DMS153 treated with DMSO at 0.1 percent for 48 hours (cell line): ENCODE results near the gene KCNF1.
A peak's percentile ranks its signal among the peaks of the same experiment; 100 is the strongest.

Experiments used
- DNase-seq: peaks from one replicate; lab custom pipeline; 2025; ENCODE audit not compliant: unreplicated experiment; lab: John Stamatoyannopoulos, UW

Gene KCNF1

DNA sequence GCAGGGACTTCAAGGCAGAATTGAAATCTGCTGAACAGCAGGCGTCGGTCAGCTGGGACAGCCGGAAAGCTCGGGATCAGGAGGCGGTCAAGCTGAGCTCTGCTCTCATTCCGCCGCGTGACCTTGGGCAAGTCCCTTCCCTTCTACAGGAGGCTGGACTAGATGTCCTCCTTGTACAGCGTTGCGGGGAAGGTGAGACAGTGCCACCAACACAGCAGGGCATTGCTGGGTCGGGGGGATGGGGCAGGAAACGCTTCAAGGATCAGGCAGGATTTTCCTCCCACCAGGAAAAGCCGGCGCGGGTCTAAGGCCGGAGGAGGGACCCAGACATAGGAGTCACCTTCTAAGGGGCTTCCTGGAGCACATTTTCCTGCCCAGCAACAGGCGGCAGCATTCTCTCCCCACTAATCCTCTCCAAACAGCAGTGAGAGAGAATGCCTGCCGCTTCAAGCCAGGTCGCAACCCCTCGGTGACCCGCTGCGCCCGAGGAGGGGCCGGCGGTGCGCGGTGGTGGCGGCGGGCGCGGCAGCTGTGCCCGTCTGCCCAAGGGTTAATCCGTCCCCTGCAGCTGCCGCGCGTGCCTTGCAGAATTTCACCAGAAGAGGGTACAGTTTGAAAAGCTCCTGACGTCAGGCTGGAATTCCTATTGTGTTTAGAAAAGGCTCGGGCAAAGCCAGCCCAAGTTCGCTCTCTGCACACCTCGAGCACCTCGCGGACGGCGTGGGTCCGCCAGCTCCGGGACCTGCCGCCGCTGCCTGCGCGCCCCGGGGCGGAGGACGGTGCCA lies at the start of gene KCNF1:
Gene KCNF1, plus strand, starts transcription at position 644 of the 785 bp plus-strand sequence. CDS start 493 bp downstream, outside the sequence.
- DNase-seq = peak; percentile 51

DNA sequence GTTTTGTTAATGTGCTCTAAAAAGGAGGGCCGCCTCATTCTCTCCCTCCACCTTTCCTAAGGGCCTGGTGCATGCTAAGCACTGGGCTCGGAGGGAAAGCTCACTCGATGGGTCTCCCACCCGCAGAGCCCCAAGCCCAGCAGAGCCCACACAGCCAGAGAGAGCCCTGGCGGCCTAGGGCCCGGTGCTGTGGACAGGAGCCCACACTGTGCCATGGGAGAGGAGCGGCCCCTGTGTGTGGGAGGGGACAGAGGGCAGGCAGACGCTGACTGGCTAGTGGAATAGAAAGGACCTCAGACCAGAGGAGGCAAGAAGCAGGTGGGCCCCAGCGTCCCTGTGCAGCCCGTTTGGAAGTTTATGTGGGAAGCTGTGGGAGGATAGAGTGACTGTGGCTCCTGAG lies 49.4 kb upstream of the KCNF1 start:
- DNase-seq = no peak

DNA sequence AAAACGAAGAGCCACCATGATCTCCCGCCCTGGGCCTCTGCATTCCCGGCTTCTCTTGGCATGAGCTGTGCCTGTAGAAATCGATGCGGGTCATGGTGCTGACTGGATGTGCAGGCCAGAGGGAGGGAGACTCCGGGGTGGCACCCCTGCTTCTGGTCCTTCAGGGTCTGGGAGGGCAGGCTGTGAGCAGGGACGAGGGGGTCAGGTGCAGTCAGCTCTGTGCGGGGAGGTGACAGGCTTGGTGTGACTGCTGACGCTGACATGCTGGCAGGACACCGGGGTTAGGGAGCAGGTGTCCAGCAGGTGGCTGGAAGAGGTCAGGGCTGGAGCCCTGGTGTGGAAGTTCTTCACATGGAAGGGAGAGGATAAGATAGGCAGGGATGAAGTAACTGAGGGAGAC lies 48.7 kb upstream of the KCNF1 start:
- no peak for DNase-seq

DNA sequence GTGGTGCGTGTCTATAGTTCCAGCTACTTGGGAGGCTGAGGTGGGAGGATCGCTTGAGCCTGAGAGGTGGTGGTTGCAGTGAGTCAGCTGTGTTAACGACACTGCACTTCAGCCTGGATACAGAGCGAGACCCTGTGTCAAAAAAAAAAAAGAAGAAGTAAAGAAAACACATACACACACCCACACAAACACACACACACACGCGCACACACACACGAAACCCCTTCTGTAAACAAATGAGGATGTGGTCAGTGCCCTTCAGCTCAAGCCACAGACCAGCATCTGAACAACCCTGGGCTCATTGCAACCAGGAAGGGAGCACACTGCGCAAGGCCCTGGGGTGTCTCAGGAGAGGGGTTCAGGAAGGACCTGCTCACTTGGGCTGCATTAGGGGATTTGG lies 47.9 kb upstream of the KCNF1 start:
- no peak for DNase-seq

DNA sequence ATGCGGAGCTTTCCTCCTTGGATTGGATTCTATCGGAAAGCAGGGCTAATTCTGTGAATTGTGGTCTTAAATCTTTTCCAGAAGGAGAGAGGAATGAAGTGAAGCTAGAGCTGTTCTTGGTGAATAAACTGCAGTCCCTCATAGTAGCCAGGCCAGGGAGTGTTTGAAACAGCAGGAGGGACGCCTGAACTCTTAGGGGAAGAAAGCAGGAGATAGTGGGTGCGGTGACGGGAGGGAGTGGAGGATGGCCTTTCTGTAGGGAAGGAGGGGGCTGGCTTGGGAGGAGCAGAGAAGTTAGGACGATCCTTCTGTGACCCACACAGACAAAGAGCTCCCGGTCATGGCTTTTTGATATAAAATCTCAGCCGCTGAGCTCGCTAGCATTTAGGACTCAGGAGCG lies 47.5 kb upstream of the KCNF1 start:
- no peak for DNase-seq

DNA sequence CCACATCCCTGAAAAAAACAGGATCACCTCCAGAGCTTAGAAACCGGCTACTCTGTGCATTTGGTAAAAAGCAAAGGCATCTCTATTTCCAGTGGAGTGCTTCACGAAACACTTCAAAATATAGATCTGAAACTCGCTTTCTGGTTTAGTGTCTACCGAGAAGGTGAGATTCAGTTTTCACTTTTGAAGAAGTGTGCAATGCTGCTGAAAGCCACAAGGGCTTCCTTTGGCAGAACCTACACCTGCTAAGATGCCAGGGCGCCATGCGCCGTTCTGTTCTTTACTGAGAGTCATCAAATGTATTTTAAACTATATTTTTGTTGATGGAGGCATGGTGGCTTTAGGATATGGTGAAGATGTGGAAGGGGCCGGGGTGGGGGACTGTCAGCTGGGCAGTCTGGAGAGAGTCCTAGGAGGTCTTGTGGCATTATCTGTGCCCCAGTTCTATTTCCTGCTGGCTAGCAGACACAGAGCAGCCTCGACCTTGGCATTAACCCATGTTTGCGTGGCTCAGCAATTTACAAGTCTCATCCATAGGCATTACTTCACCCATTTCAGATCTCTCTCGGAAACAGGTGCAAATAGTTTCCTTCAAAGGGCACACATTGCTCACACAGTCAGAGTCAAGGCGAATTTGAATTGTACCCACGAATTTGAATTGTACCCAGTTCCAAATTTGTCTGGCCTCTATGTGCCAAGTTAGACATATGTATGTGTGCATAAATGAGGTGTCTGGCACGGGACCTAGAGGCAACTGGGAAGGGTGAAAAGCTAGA lies 46.7 kb upstream of the KCNF1 start:
- no peak for DNase-seq

DNA sequence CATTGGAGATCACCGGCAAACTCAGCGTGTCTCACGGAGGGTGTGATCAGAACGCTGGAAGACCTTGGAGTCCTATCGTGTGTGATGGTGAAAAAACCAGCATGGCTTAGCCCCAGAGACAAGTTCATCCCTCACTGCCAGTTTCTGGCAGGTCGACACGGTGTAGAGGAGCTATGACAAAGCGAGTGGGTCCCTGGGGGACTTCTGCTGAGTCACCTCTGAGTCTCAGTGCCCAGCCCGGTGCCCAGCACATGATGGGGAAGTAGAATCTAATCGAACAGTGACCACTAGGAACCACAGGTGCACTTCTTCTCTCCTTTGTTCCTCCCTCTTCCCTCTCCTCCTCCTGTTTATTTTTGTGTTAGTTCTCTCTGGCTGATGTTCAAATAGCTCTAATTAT lies 45.9 kb upstream of the KCNF1 start:
- DNase-seq = no peak

DNA sequence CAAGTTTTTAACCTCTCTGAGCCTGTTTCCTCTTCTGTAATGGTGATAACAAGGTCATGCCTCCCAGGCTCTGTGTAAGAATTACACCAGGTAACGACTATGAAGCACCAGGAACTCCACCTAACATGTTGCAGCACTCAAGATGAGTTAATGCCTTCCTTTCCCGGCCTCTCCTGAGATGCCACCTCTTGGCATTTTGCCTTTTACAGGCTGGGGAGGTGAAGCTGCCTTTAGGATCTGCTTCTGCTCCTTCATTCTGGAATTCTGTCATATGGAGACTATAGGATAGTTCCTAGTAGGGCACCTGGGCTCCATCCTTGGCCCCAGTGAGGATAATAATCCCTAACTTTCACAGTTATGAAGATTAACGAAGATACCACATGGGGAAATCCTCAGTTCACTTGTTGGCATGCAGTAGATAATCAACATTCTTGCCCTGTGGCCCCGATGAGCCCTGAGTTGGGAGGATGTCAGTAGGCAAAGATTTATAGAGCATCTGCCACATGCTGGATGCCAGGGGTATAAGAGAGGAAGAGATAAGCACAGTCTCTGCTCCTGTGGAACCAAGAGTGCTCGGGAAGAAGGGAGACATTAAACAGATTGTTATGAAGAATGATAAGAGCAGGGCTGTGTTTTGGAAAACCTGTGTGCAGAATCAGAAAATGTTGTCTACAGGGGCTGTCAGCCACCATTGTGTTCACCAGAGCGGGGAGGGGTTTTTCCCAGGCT lies 43.9 kb upstream of the KCNF1 start:
- DNase-seq = no peak

- DNase-seq = no peak
These were observed 43.0 kb upstream of the KCNF1 start for GRCh38 chr2:10868465-10869314.

DNA sequence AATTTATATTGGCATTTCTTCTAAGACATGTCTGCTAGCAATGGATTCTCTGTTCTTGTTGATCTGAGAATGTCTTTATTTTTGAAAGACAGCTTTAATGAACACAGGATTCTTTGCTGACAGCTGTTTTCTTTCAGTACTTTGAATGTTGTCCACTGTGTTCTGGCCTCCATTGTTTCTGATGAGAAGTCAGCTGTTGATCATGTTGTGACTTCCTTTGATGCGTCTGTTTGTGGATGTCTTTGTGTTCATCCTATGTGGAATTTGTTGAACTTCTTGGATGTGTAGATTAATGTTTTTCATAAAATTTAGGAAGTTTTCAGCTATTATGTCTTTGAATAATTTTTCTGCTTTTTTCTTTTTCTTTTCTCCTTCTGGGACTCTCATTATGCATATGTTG lies 39.8 kb upstream of the KCNF1 start:
- no peak for DNase-seq

DNA sequence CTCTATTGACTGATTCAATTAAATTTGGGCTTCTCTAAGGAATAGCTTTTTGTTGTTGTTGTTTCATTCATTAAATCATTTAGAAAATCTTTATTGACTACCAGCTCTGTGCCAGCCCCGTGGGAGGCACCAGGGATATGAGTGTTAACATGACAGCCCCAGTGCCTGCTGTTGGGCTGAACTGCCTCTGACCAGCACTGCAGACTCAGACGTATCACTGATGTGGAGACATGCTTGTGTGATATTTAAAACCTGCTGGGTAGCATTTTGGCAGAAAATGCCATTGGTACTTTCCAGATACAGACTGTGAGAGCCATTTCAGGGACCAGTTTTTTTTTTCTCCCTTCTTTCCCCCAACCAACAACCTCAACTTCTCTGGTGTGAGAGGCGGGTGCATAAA lies 38.6 kb upstream of the KCNF1 start:
- no peak for DNase-seq

GRCh38 chr2:10873790-10874437 lies 37.8 kb upstream of the KCNF1 start:
- no peak for DNase-seq

- DNase-seq = no peak
These were observed 36.6 kb upstream of the KCNF1 start for GRCh38 chr2:10875126-10875525.

DNA sequence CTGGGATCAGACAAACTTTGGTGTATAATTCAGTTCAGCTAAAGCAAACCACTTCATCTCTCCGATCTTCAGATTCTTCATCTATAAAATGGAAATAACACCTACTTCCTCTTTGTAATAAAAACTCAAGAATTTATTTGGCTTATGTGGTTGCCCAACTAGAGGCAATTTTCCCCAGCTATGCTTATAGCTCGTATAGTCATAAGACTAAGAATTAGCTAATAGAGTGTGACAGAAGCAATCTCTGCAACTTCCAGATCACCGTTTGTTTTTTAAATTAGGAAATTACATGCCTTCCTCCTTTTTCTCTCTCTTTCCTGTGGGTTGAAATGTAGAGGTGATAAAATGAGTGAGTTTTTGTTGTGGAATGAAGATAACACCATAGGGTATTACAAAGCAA lies 35.3 kb upstream of the KCNF1 start:
- no peak for DNase-seq

- DNase-seq = no peak
These were observed 34.8 kb upstream of the KCNF1 start for GRCh38 chr2:10876963-10877362.

DNA sequence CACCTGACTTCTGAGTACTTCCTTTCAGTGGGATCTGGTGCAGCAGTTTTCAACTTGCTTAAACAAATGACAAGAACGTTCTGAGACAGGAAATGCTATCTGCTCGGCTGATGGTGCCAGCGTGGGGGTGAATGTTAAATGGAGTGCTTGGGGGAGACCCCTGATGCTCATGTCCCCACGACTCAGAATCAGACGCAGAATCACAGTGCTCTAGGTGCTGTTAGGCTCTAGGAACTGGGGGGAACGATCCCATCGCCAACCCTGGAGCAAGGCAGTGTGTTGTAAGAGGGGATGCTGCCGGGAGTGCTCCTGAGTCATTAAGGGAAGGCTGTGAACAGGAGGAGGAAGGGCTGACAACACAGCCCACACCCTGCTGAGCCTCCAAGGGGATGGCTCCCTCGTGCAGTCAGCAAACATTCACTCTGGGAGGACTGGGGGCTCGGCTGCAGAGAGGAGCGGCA lies 34.1 kb upstream of the KCNF1 start:
- no peak for DNase-seq

GRCh38 chr2:10878268-10878915 lies 33.3 kb upstream of the KCNF1 start:
- no peak for DNase-seq

DNA sequence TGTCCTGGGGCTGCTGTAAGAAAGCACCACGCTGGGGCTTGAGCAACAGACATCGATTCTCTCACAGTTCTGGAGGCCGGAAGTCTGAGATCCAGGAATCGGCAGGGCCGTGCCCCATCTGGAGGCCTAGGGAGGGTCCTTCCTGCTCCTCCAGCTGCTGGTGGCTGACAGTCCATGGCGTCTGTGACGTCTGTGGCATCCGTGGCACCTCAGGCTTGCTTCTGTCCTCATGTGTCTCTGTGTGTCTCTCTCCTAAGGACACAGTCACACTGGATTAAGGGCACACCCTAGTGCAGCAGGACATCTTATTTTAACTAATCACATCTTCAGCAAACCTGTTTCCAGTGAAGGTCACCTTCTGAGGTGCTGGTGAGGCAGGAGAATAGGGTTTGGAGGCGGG lies 32.6 kb upstream of the KCNF1 start:
- DNase-seq = no peak

DNA sequence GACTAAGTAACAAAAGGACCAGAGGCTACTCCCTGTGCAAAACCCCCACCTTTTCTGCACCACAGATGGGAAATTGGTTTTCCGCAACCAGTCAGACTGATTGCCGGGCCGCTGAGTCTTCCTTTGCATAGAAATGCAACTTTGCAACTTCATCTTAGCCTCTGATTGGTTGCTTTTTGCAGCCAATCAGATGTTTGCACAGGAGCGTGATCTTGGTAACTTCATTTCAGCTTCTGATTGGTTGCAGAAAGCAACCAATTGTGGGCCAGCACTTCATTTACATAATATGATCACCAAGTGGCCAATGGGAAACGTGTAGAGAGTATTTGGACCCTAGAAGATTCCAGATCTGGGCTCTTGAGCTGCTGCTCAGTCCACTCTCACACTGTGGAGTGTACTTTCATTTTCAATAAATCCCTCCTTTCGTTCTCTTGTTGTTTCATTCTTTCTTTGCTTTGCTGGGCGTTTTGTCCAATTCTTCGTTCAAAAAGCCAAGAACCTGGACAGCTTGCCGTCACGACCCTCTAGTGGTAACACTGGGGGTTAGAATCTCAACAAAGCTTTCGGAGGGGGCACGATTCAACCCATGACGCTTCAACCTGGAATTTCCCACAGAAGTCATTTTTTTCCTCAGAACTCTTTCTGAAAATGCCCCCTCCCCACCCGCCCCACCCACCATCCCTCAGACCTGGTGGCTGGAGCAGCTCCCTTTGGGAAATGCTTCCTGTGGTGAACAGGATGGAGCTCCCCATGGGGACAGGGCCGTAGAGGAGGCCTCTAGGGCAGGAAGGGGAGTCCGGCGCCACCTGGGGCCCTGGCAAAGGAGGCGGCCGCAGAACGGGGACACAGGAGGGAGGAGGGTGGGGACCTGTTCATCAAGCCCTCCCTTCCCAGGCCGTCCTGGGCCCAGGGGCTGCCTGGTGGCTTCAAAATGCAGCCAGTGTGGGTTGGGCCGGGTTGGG lies 31.8 kb upstream of the KCNF1 start:
- DNase-seq = no peak
